Astrocyte (in vitro differentiated cells and primary cell): ENCODE measurements around the gene FAM171A2.

Experiments
- EZH2 ChIP-seq: IDR thresholded peaks from 2 replicates; pipeline ENCODE4 v1.6.1; 2012; ENCODE audit warnings: mild to moderate bottlenecking, low read length, inconsistent platforms; ENCODE audit not compliant: insufficient read depth
- TF ChIP-seq, protein P1 (sequence below): IDR thresholded peaks from 2 replicates; pipeline ENCODE4 v1.5.1; 2011; ENCODE audit warnings: low read depth, mild to moderate bottlenecking, inconsistent platforms, low read length, moderate library complexity; ENCODE audit not compliant: insufficient read depth

DNA sequence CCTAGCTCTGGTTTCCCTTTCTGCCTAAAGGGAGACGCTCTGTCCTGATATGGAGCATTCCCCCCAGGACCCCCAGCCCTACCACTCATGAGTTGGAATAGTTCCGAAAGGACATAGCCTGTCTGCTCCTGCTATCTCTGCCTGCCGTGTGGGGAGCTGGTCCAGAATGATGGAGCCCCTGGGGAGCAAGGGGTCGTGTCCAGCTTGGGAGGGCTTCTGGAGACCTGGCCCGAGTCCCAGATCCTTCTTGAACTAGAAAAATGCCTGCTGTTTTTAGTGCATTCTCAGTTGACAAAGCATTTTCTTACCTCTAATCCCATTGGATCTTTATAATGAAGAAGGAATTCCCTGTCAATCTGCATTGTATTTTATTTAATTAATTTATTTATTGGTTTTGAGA, 27.7 kb downstream of the FAM171A2 start:
- TF ChIP-seq, protein P1, sequence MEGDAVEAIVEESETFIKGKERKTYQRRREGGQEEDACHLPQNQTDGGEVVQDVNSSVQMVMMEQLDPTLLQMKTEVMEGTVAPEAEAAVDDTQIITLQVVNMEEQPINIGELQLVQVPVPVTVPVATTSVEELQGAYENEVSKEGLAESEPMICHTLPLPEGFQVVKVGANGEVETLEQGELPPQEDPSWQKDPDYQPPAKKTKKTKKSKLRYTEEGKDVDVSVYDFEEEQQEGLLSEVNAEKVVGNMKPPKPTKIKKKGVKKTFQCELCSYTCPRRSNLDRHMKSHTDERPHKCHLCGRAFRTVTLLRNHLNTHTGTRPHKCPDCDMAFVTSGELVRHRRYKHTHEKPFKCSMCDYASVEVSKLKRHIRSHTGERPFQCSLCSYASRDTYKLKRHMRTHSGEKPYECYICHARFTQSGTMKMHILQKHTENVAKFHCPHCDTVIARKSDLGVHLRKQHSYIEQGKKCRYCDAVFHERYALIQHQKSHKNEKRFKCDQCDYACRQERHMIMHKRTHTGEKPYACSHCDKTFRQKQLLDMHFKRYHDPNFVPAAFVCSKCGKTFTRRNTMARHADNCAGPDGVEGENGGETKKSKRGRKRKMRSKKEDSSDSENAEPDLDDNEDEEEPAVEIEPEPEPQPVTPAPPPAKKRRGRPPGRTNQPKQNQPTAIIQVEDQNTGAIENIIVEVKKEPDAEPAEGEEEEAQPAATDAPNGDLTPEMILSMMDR, result no peak
- TF ChIP-seq EZH2, result no peak
